Heart left ventricle (tissue), 13 donors: ENCODE measurements around the gene RSPRY1.

Experiments used
- POLR2A ChIP-seq, 2 donors: fragments of 450-650 bp; IDR thresholded peaks; one replicate each; pipeline ENCODE4 v1.6.1; 2017; ENCODE audit warnings: antibody characterized with exemption in 2 of 2, mild to moderate bottlenecking in 2 of 2, moderate library complexity in 2 of 2
- TF ChIP-seq, protein P1 (sequence below), 12 donors: fragments of 200-600 bp; sonication (generic) in 4 of 12; IDR thresholded peaks; one replicate each; pipeline versions ENCODE4 v1.5.0 to v1.8.0; 2018 to 2022; ENCODE audit warnings: antibody characterized with exemption in 12 of 12, mild to moderate bottlenecking in 5 of 12
- donor health status: ischemic (EF 13 %, LVEDD 7.1; RV severe dilation, severe dysfunction).
- donor health status: DM: no; HTN: yes; CAD: no.
- donor health status: DM: no; HTN: no; CAD: no.
- donor health status: ischemic (EF 25% LVEDD 6.9; RV normal size, moderate dysfunction).
- donor health status: ischemic (EF 25% LVEDD 5.7; RV mildly dilated, moderate dysfunction).
- donor health status: ischemic (EF 35%, LVEDD 5.7; RV mildly dilated, moderate dysfunction).
- donor health status: nonischemic (EF 11% LVEDD 7.7; RV severe dilation, severe dysfunction).
- donor health status: DM: yes; HTN: yes; CAD: no.
- donor health status: PGD.
- donor health status: ischemic (EF 29% LVEDD 5.4; RV normal size, mild dysfunction).
- donor health status: nonischemic (EF 23%, LVEDD 6.1; RV moderate dilation, normal function).

DNA sequence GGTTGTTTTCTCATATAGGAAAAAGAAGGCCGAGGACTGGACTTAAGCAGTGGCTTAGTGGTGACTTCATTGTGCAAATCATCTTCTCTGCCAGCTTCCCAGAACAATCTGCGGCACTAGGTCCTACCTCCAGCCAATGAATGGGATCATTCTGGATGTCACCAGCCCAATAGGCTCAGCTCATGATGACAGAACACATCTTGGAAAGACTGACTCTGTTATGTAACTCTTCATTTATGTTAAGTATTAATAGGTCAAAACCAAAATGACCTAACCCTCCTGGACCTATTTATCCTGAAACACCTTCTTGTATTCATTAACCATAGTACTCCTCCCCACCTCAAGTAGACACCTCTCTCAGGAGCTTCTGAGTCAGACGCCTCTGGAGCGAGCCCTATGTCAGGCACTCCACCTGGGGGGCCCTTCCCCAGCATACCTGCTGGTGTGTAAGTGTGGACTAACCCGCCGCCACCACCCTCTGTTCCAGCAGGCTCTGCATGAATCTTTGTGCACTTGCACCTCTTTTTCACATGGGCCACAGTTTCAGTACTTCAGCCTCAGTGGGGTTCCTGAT is 66.1 kb downstream of the RSPRY1 start:
- TF ChIP-seq, protein P1, sequence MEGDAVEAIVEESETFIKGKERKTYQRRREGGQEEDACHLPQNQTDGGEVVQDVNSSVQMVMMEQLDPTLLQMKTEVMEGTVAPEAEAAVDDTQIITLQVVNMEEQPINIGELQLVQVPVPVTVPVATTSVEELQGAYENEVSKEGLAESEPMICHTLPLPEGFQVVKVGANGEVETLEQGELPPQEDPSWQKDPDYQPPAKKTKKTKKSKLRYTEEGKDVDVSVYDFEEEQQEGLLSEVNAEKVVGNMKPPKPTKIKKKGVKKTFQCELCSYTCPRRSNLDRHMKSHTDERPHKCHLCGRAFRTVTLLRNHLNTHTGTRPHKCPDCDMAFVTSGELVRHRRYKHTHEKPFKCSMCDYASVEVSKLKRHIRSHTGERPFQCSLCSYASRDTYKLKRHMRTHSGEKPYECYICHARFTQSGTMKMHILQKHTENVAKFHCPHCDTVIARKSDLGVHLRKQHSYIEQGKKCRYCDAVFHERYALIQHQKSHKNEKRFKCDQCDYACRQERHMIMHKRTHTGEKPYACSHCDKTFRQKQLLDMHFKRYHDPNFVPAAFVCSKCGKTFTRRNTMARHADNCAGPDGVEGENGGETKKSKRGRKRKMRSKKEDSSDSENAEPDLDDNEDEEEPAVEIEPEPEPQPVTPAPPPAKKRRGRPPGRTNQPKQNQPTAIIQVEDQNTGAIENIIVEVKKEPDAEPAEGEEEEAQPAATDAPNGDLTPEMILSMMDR (IDR thresholded peaks at IDR 0.05) = no peak
- no peak for TF ChIP-seq POLR2A (IDR thresholded peaks at IDR 0.05)
